SJSA1 (cell line): ENCODE results near the gene UBE2R2. TPM values are rescaled to one million over a fixed set of nuclear protein-coding genes. Genes with fewer than 3 reads are reported as not detected.
"Not testable (repeated sequence)": the region's sequence is repeated elsewhere in the genome, so short reads cannot be mapped to it uniquely, and the experiment has no call there.

ENCODE experiments used
- DNase-seq, 2 experiments: peaks; one replicate each; pipeline ENCODE4 v3.0.0-alpha.2; 2015 to 2020; ENCODE audit warnings: low spot score in 2 of 2, low read depth in 1 of 2
- H3K27ac ChIP-seq: fragments of 250-450 bp; sonication (Bioruptor Pico); 2 replicates; pipeline ENCODE4 v1.5.1; 2020; ENCODE audit warnings: mild to moderate bottlenecking, moderate library complexity
- H3K27me3 ChIP-seq: fragments of 250-450 bp; sonication (Bioruptor Pico); replicated peaks from 2 replicates; pipeline ENCODE4 v1.5.1; 2020; ENCODE audit warnings: mild to moderate bottlenecking, moderate library complexity
- H3K36me3 ChIP-seq: fragments of 250-450 bp; sonication (Bioruptor Pico); 2 replicates; pipeline ENCODE4 v1.5.1; 2020; ENCODE audit warnings: mild to moderate bottlenecking
- H3K4me1 ChIP-seq: fragments of 250-450 bp; sonication (Bioruptor Pico); replicated peaks from 2 replicates; pipeline ENCODE4 v1.6.1; 2021; ENCODE audit warnings: mild to moderate bottlenecking
- H3K4me3 ChIP-seq: fragments of 250-450 bp; sonication (Bioruptor Pico); 2 replicates; pipeline ENCODE4 v1.5.1; 2020; ENCODE audit warnings: mild to moderate bottlenecking
- H3K9me3 ChIP-seq: fragments of 250-450 bp; sonication (Bioruptor Pico); replicated peaks from 2 replicates; pipeline ENCODE4 v1.5.1; 2020; ENCODE audit warnings: mild to moderate bottlenecking
- total RNA-seq: library from RNA; depleted of rRNA; stranded (reverse); fragments of >200 nt; shearing (Covaris generic); gene quantifications from 2 replicates; pipeline ENCODE4 v1.2.3, GENCODE V29; 2014

Gene UBE2R2
- total RNA-seq, 1 experiment from 2014 or later, result 11.8 TPM

DNA sequence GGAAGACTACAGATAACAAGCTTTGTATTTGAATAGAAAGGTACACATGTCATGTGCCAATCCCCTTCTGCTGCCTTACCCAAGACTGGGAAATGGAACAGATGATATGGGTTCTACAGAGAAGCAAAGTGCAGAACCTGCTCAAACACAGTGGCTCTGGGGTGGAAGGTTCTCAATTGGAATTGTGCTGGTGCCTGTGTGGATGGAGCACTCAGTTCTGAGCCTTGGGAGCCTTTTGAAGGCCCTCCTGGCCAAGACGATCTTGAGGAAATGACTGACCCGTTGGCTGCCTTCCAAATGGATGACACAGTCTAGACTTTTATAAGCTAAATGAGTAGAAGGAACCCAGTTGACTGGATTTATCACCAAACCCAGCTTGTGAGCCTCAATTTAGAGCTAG is 25.8 kb upstream of the UBE2R2 start:
- no peak for DNase-seq
- H3K4me3 ChIP-seq, result no peak overlapping the region
- H3K4me1 ChIP-seq, result no peaks in the 10 kb centered on the region
- H3K27me3 ChIP-seq, result no peaks in the 10 kb centered on the region
- no peaks in the 10 kb centered on the region for H3K36me3 ChIP-seq
- H3K9me3 ChIP-seq, result no peaks in the 10 kb centered on the region
- H3K27ac ChIP-seq, result no peak overlapping the region

DNA sequence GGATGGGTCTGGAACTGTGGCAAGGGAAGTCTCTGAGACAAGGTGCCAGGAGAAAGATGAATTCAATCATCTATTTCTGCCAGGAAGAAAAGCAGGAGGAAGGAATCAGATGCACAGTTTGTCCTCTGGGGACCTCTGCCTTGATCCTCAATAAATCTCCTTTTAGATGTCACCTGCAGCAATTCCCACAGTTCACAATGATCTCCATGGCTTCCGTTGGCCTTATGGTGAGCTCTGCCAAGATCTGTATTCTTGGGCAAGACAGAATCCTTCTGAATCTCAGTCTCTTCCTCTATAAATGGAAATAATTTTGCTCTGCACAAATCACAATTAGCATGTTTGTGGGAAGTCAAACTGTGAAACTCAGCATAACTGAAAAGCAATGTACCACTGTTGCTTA is 23.5 kb upstream of the UBE2R2 start:
- not testable (repeated sequence) for H3K27me3 ChIP-seq, H3K4me3 ChIP-seq, H3K4me1 ChIP-seq, H3K27ac ChIP-seq, DNase-seq, H3K9me3 ChIP-seq, H3K36me3 ChIP-seq

DNA sequence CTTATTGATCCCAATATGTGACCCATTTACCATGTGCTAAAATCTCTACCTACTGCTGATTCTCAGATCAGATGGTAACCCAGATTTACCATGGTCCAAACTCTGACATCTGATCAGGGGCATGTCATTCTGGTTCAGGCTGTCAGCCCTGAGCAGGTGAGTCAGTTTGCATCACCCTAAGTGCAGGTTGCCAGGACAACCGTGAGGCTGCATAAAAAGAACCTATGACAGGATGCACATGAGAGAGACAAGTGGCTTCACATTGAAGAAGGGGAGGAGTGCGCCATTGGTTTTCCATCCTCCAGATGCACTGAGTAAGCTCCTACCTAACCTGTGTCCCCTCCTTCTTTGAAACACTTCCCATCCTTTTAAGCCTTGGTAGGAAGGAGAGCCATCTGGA is 22.4 kb upstream of the UBE2R2 start:
- Histone ChIP-seq H3K27ac (no peak overlapping the region), H3K27me3 (no peaks in the 10 kb centered on the region), H3K9me3 (no peaks in the 10 kb centered on the region), H3K36me3 (no peaks in the 10 kb centered on the region), H3K4me3 (no peak overlapping the region), H3K4me1 (no peaks in the 10 kb centered on the region)
- no peak for DNase-seq

DNA sequence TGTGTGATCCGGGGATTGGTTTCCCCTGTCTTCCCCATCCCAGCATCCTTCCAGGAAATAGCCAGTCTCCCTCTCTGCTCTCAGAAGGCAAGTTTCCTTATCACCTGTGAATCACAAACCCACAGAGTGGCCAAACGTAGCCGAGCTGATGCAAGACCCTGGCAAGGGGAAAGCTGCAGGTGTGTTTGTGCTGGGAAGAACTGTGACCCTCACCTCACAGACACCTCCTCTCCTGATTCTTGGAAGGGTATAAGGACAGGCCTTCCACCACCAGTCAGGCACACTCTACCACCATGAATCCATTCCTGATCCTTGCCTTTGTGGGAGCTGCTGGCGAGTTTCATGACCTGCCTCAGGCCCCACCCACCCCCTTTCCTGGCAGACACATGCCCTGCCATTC is 21.7 kb upstream of the UBE2R2 start, which contains the start of gene PRSS3:
Gene PRSS3 (plus strand): TSS at position 281 of the 400 bp plus-strand sequence. CDS start 13 bp downstream, at position 294.
- Histone ChIP-seq H3K27ac (no peak within 1 kb of the TSS), H3K27me3 (no peaks in the 10 kb centered on the region), H3K4me1 (no peaks in the 10 kb centered on the region), H3K4me3 (no peak within 1 kb of the TSS), H3K9me3 (no peaks in the 10 kb centered on the region), H3K36me3 (no peaks in the 10 kb centered on the region)
- no peak for DNase-seq

DNA sequence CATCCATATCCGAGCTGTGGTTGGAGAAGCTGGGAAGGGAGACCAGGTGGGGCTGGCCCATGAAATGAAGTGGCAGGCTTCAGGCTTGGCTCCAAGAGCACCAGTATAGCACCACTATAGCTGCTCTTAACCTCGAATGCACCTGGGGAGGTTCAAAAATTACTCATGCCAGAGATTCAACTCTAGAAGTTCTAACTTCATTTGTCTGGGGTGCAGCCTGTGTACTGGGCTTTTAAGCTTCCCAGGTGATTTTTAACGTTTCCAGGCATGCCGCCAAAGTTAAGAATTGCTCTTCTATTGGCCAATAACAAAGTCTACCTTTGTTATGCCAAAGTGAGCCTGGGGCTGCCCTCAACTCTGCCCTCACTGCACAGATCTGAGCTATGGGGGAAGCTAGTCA is 21.1 kb upstream of the UBE2R2 start:
- Histone ChIP-seq H3K4me3 (no peak overlapping the region), H3K9me3 (no peaks in the 10 kb centered on the region), H3K27ac (no peak overlapping the region), H3K27me3 (no peaks in the 10 kb centered on the region), H3K36me3 (no peaks in the 10 kb centered on the region), H3K4me1 (no peaks in the 10 kb centered on the region)
- no peak for DNase-seq

DNA sequence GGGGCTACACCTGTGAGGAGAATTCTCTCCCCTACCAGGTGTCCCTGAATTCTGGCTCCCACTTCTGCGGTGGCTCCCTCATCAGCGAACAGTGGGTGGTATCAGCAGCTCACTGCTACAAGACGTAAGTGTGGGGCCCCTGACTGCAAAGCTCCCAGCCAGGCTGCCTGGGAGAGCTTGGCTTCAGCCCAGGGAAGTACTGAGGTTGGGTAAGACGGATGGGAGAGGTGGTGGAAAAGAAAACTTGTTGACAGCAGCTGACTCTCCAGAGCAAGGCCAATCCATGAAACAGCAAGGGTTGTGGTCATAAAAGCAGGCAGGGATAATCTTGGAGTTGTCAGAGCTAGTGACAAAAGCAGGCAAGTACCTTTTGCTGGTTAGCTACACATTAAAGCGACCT is 20.3 kb upstream of the UBE2R2 start:
- H3K4me3 ChIP-seq, H3K4me1 ChIP-seq, H3K27me3 ChIP-seq, DNase-seq, H3K27ac ChIP-seq, H3K9me3 ChIP-seq, H3K36me3 ChIP-seq: not testable (repeated sequence)

DNA sequence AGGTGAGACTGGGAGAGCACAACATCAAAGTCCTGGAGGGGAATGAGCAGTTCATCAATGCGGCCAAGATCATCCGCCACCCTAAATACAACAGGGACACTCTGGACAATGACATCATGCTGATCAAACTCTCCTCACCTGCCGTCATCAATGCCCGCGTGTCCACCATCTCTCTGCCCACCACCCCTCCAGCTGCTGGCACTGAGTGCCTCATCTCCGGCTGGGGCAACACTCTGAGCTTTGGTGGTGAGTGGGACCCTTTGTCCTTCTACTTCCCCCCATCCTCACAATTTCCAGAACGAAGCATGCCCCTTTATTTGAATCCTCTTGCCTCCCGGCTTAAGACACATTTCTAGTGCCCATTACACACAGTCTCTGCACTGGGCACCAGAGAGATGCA is 19.1 kb upstream of the UBE2R2 start:
- DNase-seq, result no peak

DNA sequence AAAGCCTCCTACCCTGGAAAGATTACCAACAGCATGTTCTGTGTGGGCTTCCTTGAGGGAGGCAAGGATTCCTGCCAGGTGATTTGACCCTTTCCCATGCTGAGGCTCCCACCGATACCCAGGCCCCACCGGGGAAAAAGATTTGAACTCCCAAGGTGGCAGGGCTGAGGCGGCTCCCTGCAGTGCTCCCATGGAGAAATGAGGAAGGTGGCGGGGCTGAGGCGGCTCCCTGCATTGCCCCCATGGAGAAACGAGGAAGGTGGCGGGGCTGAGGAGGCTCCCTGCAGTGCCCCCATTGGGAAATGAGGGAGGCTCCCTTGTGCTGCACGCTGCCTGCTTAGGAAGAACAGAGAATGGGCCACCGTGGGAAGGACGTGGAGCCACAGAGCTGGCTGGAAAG is 18.4 kb upstream of the UBE2R2 start:
- Histone ChIP-seq H3K27me3 (no peaks in the 10 kb centered on the region), H3K4me1 (no peaks in the 10 kb centered on the region), H3K4me3 (no peak overlapping the region), H3K36me3 (no peaks in the 10 kb centered on the region), H3K27ac (no peak overlapping the region), H3K9me3 (no peaks in the 10 kb centered on the region)
- DNase-seq, result no peak

More for the DNA sequence above, 19.1 kb upstream of the UBE2R2 start:
- Histone ChIP-seq H3K4me1 (no peaks in the 10 kb centered on the region), H3K36me3 (no peaks in the 10 kb centered on the region), H3K27ac (no peak overlapping the region), H3K27me3 (no peaks in the 10 kb centered on the region), H3K4me3 (no peak overlapping the region), H3K9me3 (no peaks in the 10 kb centered on the region)

DNA sequence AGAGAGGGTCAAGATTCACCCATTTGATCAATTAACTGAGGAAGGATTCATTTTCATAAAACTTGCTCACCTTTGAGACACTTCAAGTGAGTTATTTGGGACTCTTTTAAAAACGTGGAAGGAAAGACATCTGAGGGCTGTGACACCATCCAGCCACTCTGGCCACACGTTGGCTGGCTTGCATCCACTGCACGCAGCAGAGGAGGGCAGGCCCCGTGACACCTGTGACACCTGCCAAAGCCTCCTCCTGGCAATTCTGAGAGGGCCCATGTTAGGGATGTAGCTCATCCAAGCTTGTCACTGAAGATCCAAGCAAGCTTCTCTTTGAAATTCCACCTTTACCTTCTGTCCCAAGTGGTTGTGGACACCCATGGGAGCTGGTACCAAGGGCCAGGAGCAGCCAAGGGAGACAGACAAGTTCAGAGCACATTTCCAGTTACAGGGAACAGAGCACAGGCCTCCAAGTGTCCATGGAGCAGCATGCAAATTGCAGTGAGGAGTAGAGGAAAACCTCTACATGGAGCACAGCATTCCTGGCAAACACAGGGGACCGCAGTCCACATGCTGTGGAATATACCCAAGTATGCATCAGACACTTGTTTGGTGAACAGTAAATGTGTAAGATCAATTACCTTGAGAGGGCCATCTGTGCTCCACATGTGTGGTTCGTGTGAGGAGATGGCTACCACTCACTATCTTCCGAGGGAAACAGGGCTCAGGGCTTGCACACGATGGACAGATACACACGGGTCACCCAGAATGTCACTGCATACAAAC is 16.8 kb upstream of the UBE2R2 start:
- H3K27ac ChIP-seq, result no peak overlapping the region
- H3K9me3 ChIP-seq, result no peaks in the 10 kb centered on the region
- no peaks in the 10 kb centered on the region for H3K27me3 ChIP-seq
- DNase-seq, result no peak
- H3K4me1 ChIP-seq, result no peaks in the 10 kb centered on the region
- H3K36me3 ChIP-seq, result no peaks in the 10 kb centered on the region
- no peak overlapping the region for H3K4me3 ChIP-seq

DNA sequence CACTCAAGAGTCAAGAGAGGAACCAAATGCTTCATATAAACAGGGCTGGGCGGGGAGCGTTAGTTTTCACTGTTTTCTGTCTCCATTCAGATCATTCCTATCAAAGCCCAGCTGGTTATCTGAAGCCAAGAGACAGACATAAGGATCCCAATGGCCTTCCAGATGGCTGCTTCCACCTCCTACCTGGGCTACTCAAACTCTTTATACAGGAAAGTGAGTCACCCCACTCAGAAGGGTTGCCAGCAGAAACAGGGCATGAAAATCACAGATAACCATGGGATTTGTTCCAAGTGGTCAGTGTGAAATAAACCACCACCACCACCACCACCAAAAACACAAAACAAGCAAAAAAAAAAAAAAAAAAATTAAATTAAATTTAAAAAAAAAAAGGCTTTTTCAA is 16.1 kb upstream of the UBE2R2 start:
- Histone ChIP-seq H3K27me3 (no peaks in the 10 kb centered on the region), H3K36me3 (no peaks in the 10 kb centered on the region), H3K27ac (no peak overlapping the region), H3K9me3 (no peaks in the 10 kb centered on the region), H3K4me1 (no peaks in the 10 kb centered on the region), H3K4me3 (no peak overlapping the region)
- no peak for DNase-seq

DNA sequence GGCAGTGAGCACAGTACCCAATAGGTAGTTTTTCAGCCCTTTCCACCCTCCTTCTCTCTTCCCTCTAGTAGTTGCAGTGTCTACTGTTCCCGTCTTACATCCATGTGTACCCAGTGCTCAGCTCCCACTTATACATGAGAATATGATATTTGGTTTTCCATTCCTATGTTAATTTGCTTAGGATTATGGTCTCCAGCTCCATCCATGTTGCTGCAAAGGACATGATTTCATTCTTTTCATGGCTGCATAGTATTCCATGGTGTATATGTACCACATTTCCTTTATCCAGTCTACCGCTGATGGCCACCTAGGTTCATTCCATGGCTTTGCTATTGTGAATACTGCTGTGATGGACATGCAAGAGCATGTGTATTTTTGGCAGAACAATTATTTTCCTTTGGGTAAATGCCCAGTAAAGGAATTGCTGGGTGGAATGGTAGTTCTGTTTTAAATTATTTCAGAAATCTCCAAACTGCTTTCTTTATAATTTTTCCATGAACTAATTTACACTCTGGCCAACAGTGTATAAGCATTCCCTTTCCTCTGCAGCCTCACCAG is 14.9 kb upstream of the UBE2R2 start:
- not testable (repeated sequence) for H3K27ac ChIP-seq, H3K4me3 ChIP-seq, H3K4me1 ChIP-seq, H3K36me3 ChIP-seq, H3K9me3 ChIP-seq, DNase-seq, H3K27me3 ChIP-seq

DNA sequence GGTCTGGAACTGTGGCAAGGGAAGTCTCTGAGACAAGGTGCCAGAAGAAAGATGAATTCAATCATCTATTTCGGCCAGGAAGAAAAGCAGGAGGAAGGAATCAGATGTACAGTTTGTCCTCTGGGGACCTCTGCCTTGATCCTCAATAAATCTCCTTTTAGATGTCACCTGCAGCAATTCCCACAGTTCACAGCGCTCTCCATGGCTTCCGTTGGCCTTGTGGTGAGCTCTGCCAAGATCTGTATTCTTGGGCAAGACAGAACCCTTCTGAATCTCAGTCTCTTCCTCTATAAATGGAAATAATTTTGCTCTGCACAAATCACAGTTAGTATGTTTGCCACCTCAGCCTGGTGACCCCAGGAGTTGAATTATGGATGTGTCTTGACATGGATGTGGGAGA is 12.8 kb upstream of the UBE2R2 start:
- DNase-seq, H3K36me3 ChIP-seq, H3K4me1 ChIP-seq, H3K27me3 ChIP-seq, H3K4me3 ChIP-seq, H3K27ac ChIP-seq, H3K9me3 ChIP-seq: not testable (repeated sequence)

DNA sequence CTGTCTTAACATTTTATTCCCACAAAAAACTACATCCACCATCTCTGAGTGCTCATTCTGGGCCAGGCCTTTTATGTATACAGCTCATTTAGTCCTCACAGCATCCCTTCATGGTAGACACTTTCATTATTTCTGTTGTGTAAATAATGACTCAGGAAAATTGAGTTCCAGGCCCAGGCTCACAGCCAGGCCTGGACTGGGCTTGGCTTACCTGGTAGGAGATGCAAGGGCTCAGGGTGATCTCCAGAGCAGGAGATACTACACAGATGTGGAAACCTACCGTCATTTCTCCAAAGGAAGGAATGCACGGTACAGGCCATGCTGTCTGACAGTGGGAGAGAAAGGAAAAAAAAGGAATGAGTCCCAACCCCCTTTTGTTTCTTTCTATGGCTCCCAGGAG is 9.8 kb upstream of the UBE2R2 start:
- not testable (repeated sequence) for H3K27me3 ChIP-seq, DNase-seq, H3K9me3 ChIP-seq, H3K36me3 ChIP-seq, H3K4me1 ChIP-seq, H3K4me3 ChIP-seq, H3K27ac ChIP-seq

DNA sequence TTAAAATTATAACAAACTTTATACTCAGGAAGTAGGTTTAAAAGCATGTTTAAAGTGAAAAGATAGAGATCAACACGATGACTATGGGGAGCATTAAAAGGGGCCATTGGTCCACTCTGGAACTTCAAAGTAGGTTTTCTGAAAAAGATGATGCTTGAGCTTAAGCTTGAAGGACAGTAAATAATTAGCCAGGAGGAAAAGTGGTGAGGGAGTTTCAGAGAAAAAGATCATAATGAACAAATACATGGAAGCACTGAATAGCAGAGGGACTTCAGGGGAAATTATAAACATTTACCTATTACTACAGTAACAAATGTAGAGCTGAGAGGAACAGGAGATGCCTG is 8.0 kb upstream of the UBE2R2 start:
- not testable (repeated sequence) for H3K4me3 ChIP-seq, DNase-seq, H3K9me3 ChIP-seq, H3K27me3 ChIP-seq, H3K4me1 ChIP-seq, H3K36me3 ChIP-seq, H3K27ac ChIP-seq

DNA sequence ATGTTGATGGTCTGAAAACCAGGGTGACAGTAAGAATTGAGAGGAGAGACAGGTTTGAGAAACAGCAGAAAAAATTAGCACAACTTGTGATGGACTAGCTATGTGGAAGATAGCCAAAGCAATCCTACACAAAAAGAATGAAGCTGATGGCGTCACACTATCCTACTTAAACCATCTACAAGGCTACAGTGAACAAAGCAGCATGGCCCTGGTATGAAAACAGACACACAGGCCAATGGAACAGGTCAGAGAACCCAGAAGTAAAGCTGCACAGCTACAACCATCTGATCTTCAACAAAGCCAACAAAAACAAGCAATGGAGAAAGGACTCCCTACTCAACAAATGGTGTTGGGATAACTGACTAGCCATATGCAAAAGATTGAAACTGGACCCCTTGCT is 7.5 kb upstream of the UBE2R2 start:
- Histone ChIP-seq H3K4me1 (peaks cover 5% of the 10 kb centered on the region), H3K4me3 (no peak overlapping the region), H3K27me3 (no peaks in the 10 kb centered on the region), H3K27ac (no peak overlapping the region), H3K9me3 (no peaks in the 10 kb centered on the region), H3K36me3 (no peaks in the 10 kb centered on the region)
- DNase-seq, result no peak
